Measurements from ENCODE around the gene GANAB.

GRCh38 chr11:62612366-62613290 lies 33.8 kb downstream of the GANAB start, which contains the start of the genes EML3 and ROM1:
- TF ChIP-seq CTCF (IDR thresholded peaks at IDR 0.05) (no peak), POLR2A (IDR thresholded peaks at IDR 0.05) (no peak)
